SK-N-SH (cell line): Measurements from ENCODE around the gene AKAP9. TPM values are rescaled to one million over a fixed set of nuclear protein-coding genes. Genes with fewer than 3 reads are reported as not detected.

Experiments
- CTCF ChIA-PET: fragments of 300-600, 350-600 bp; formaldehyde crosslinking; extraction: SDS; loops from one replicate; lab custom pipeline; 2021; lab: Yijun Ruan, JAX
- POLR2A ChIA-PET: fragments of 350-600 bp; sonication (Branson Sonifier 250); formaldehyde crosslinking; extraction: SDS; loops from one replicate; lab custom pipeline; 2020; ENCODE audit warnings: antibody characterized with exemption, inconsistent platforms; lab: Yijun Ruan, JAX
- DNase-seq: peaks from one replicate; pipeline ENCODE4 v3.0.0; 2012
- H2AFZ ChIP-seq: fragments of 200-600 bp; sonication (generic); 2 replicates; pipeline ENCODE4 v1.8.1; 2016; ENCODE audit warnings: antibody characterized with exemption, mild to moderate bottlenecking, low read depth
- H3F3A ChIP-seq: fragments of 200-600 bp; sonication (generic); replicated peaks from 2 replicates; pipeline ENCODE3; 2016; ENCODE audit warnings: antibody characterized with exemption, mild to moderate bottlenecking; ENCODE audit not compliant: insufficient read depth
- H3K27ac ChIP-seq, 2 experiments: fragments of 200-500 bp in 1 of 2; fragments of 200-600 bp in 1 of 2; sonication (Bioruptor generic) in 1 of 2; sonication (generic), shearing (Covaris generic) in 1 of 2; 2 replicates each; pipeline versions ENCODE4 v1.5.1 to v1.6.1; 2014 to 2016; ENCODE audit warnings: low read depth in 2 of 2, inconsistent platforms in 1 of 2, low read length in 1 of 2, mild to moderate bottlenecking in 1 of 2, mixed read lengths in 1 of 2
- H3K27me3 ChIP-seq: fragments of 200-600 bp; sonication (generic), shearing (Covaris generic); 2 replicates; pipeline ENCODE4 v1.6.1; 2016; ENCODE audit warnings: mixed run types; ENCODE audit not compliant: insufficient read depth
- H3K36me3 ChIP-seq, 2 experiments: fragments of 200-500 bp in 1 of 2; fragments of 200-600 bp in 1 of 2; sonication (Bioruptor generic) in 1 of 2; sonication (generic) in 1 of 2; replicated peaks in 1 of 2; 2 replicates each; pipeline versions ENCODE3 to v1.5.1; 2014 to 2016; ENCODE audit warnings: low read length in 1 of 2, mild to moderate bottlenecking in 1 of 2; ENCODE audit not compliant: insufficient read depth in 2 of 2, control insufficient read depth in 1 of 2
- H3K4me1 ChIP-seq, 2 experiments: fragments of 200-500 bp in 1 of 2; fragments of 200-600 bp in 1 of 2; sonication (Bioruptor generic) in 1 of 2; sonication (generic), shearing (Covaris generic) in 1 of 2; 2 replicates each; pipeline versions ENCODE4 v1.5.1 to v1.6.1; 2014 to 2016; ENCODE audit warnings: low read depth in 1 of 2, low read length in 1 of 2, mixed run types in 1 of 2; ENCODE audit not compliant: insufficient read depth in 2 of 2, control insufficient read depth in 1 of 2
- H3K4me2 ChIP-seq: fragments of 200-600 bp; sonication (generic), shearing (Covaris generic); 2 replicates; pipeline ENCODE4 v1.6.1; 2017; ENCODE audit warnings: mixed run types
- H3K4me3 ChIP-seq, 2 experiments: fragments of 200-500 bp in 1 of 2; fragments of 200-600 bp in 1 of 2; sonication (Bioruptor generic) in 1 of 2; sonication (generic), shearing (Covaris generic) in 1 of 2; 2 replicates each; pipeline versions ENCODE4 v1.5.1 to v1.8.1; 2014 to 2016; ENCODE audit warnings: low read depth in 2 of 2, inconsistent platforms in 1 of 2, low read length in 1 of 2, mild to moderate bottlenecking in 1 of 2, mixed read lengths in 1 of 2, moderate library complexity in 1 of 2
- H3K79me2 ChIP-seq: fragments of 200-600 bp; sonication (generic); 2 replicates; pipeline ENCODE4 v1.8.1; 2017; ENCODE audit warnings: mild to moderate bottlenecking; ENCODE audit not compliant: insufficient read depth
- H3K9ac ChIP-seq: fragments of 200-600 bp; sonication (generic); 2 replicates; pipeline ENCODE4 v1.6.1; 2017; ENCODE audit warnings: mixed run types
- H3K9me2 ChIP-seq: fragments of 200-600 bp; sonication (generic); 2 replicates; pipeline ENCODE4 v1.6.1; 2017; ENCODE audit warnings: mixed run types
- H3K9me3 ChIP-seq: fragments of 200-600 bp; sonication (generic); 2 replicates; pipeline ENCODE4 v1.6.1; 2017; ENCODE audit warnings: mixed run types, mild to moderate bottlenecking, moderate library complexity
- H4K20me1 ChIP-seq: fragments of 200-600 bp; sonication (generic); 2 replicates; pipeline ENCODE4 v1.6.1; 2017; ENCODE audit warnings: mild to moderate bottlenecking, mixed run types; ENCODE audit not compliant: insufficient read depth
- EP300 ChIP-seq, 2 experiments: IDR thresholded peaks; 2 replicates each; pipeline versions ENCODE4 v1.4.0 to v1.6.1; 2012; ENCODE audit warnings: borderline replicate concordance in 1 of 2, low read depth in 1 of 2, low read length in 1 of 2
- FOSL2 ChIP-seq: IDR thresholded peaks from 2 replicates; pipeline ENCODE4 v1.4.0; 2012; ENCODE audit warnings: low read depth, mild to moderate bottlenecking, moderate library complexity, borderline replicate concordance
- FOXJ3 ChIP-seq: sonication (generic); formaldehyde crosslinking; IDR thresholded peaks from 2 replicates; pipeline ENCODE4 v1.5.1; 2020; ENCODE audit warnings: mild to moderate bottlenecking, missing genetic modification reagents
- FOXM1 ChIP-seq: IDR thresholded peaks from 2 replicates; pipeline ENCODE4 v1.4.0; 2012; ENCODE audit warnings: low read depth, mild to moderate bottlenecking
- GABPA ChIP-seq: IDR thresholded peaks from 2 replicates; pipeline ENCODE4 v1.4.0; 2012; ENCODE audit warnings: low read depth, mild to moderate bottlenecking
- GATA2 ChIP-seq: sonication (generic); formaldehyde crosslinking; IDR thresholded peaks from 2 replicates; pipeline ENCODE4 v1.5.0; 2020; ENCODE audit warnings: mild to moderate bottlenecking, missing genetic modification reagents
- JUND ChIP-seq: IDR thresholded peaks from 2 replicates; pipeline ENCODE4 v1.4.0; 2012
- MAX ChIP-seq: IDR thresholded peaks from 2 replicates; pipeline ENCODE4 v1.4.0; 2012; ENCODE audit warnings: low read depth
- MXI1 ChIP-seq: IDR thresholded peaks from 2 replicates; pipeline ENCODE4 v1.6.1; 2012; ENCODE audit warnings: mild to moderate bottlenecking, low read depth, low read length, improper control_type of control experiment
- PBX3 ChIP-seq: IDR thresholded peaks from 2 replicates; pipeline ENCODE4; 2012
- POLR2AphosphoS5 ChIP-seq: IDR thresholded peaks from 2 replicates; pipeline ENCODE4 v1.6.1; 2012; ENCODE audit warnings: low read depth, low read length
- RAD21 ChIP-seq: IDR thresholded peaks from 2 replicates; pipeline ENCODE4 v1.6.1; 2012; ENCODE audit warnings: mild to moderate bottlenecking, low read length
- REST ChIP-seq: IDR thresholded peaks from 2 replicates; pipeline ENCODE4 v1.6.1; 2012; ENCODE audit warnings: mild to moderate bottlenecking, low read depth, low read length, moderate library complexity
- RXRA ChIP-seq: IDR thresholded peaks from 2 replicates; pipeline ENCODE4 v1.4.0; 2012; ENCODE audit warnings: low read depth, mild to moderate bottlenecking, borderline replicate concordance
- SIN3A ChIP-seq: IDR thresholded peaks from 2 replicates; pipeline ENCODE4 v1.6.1; 2012; ENCODE audit warnings: low read depth, mild to moderate bottlenecking, low read length, moderate library complexity, borderline replicate concordance
- TEAD4 ChIP-seq: IDR thresholded peaks from 2 replicates; pipeline ENCODE4 v1.4.0; 2012; ENCODE audit warnings: mild to moderate bottlenecking, borderline replicate concordance; ENCODE audit not compliant: insufficient read depth
- ZBTB33 ChIP-seq: IDR thresholded peaks from 2 replicates; pipeline ENCODE4 v1.4.0; 2012; ENCODE audit warnings: low read depth, borderline replicate concordance
- WGBS: methylation state at CpG from one replicate; pipeline ENCODE4 v1.1.6; 2017; ENCODE audit warnings: low lambda C conversion rate; 5-methylcytosine and 5-hydroxymethylcytosine counted together
- polyA plus RNA-seq, 3 experiments: library from polyadenylated mRNA; depleted of rRNA; stranded (reverse); fragments of >200 nt; gene quantifications; 2 replicates each; pipeline ENCODE4 v1.2.3, GENCODE V29; 2012

Gene AKAP9
- polyA plus RNA-seq, 1 of the 3 experiments (the other 2 are of a cell fraction), result 13.1 TPM

- POLR2A ChIA-PET, result no interaction called here
- no peak for TF ChIP-seq GATA2 (CRISPR knock-in tag)
- TF ChIP-seq RAD21, result no peak
- no peak for TF ChIP-seq ZBTB33
- TF ChIP-seq GABPA, result no peak
- DNase-seq, result no peak
- Histone ChIP-seq H3K9me3 (no peaks in the 10 kb centered on the region), H3K27ac (no peak overlapping the region), H3K79me2 (no peaks in the 10 kb centered on the region), H3K9me2 (no peaks in the 10 kb centered on the region; the same call in 1 of the 2 replicates), H3K9ac (no peak overlapping the region), H3K4me2 (no peak overlapping the region), H3K36me3 (no peaks in the 10 kb centered on the region), H3F3A (no peaks in the 10 kb centered on the region), H3K4me1 (no peaks in the 10 kb centered on the region), H2AFZ (peak overlapping the region; percentile 64; the same call in 1 of the 2 replicates), H3K27me3 (no peaks in the 10 kb centered on the region), H3K4me3 (no peak overlapping the region), H4K20me1 (no peaks in the 10 kb centered on the region)
- CTCF ChIA-PET, result interaction anchor here (1.1 kb wide), 1 partner anchor 525 kb away, joined by 3 read pairs; no protein-coding TSS in a partner anchor
- WGBS, result 51% methylated on average over 4 of the region's 4 CpGs
Measured at GRCh38 chr7:91922857-91923256, 17.8 kb upstream of the AKAP9 start.

- Histone ChIP-seq H3K9me3 (no peaks in the 10 kb centered on the region), H3K4me2 (no peak overlapping the region), H3K27ac (no peak overlapping the region), H3K4me3 (no peak overlapping the region), H4K20me1 (no peaks in the 10 kb centered on the region), H3K9me2 (no peaks in the 10 kb centered on the region), H2AFZ (peak overlapping the region; percentile 11; the same call in 1 of the 2 replicates), H3K9ac (no peak overlapping the region), H3K36me3 (no peaks in the 10 kb centered on the region), H3K27me3 (no peaks in the 10 kb centered on the region), H3K79me2 (no peaks in the 10 kb centered on the region), H3F3A (no peaks in the 10 kb centered on the region), H3K4me1 (no peaks in the 10 kb centered on the region)
- CTCF ChIA-PET, result interaction anchor here (0.8 kb wide), 1 partner anchor 11 kb away, joined by 3 read pairs; no protein-coding TSS in a partner anchor
- TF ChIP-seq FOXJ3 (CRISPR knock-in tag) (no peak), EP300 (IDR thresholded peaks at IDR 0.05; ENCODE audit: borderline replicate concordance in 1 of 2, low read depth in 1 of 2, low read length in 1 of 2) (no peak), FOSL2 (no peak), MAX (no peak), POLR2AphosphoS5 (no peak), REST (no peak), PBX3 (no peak), FOXM1 (no peak), JUND (no peak), ZBTB33 (no peak), MXI1 (no peak), RXRA (no peak), SIN3A (no peak), TEAD4 (no peak)
- DNase-seq, result no peak
- WGBS, result 60% methylated on average over 6 of the region's 6 CpGs
- POLR2A ChIA-PET, result no interaction called here
Measured at GRCh38 chr7:91927912-91928311, 12.8 kb upstream of the AKAP9 start.
